Panc1 (cell line): Measurements from ENCODE around the gene ADSS2. TPM values are rescaled to one million over a fixed set of nuclear protein-coding genes. Genes with fewer than 3 reads are reported as not detected.

Source experiments
- ATAC-seq: fragments of 200-7000 bp; cut with Tn5 transposase; 2 replicates; pipeline ENCODE4 v1.9.1; 2020; ENCODE audit warnings: mild to moderate bottlenecking, moderate library complexity
- BruUV-seq: library from RNA; stranded (reverse); fragments of 400-500 nt; replicated peaks from 2 replicates; lab custom pipeline; 2021; lab: Mats Ljungman, UMichigan
- CTCF ChIA-PET: fragments of 300-600 bp; sonication (Branson Sonifier 250); formaldehyde crosslinking; loops from one replicate; lab custom pipeline; 2022; ENCODE audit warnings: antibody characterized with exemption; lab: Charles Lee
- POLR2A ChIA-PET: fragments of 300-600 bp; sonication (Branson Sonifier 250); formaldehyde crosslinking; loops from one replicate; lab custom pipeline; 2022; ENCODE audit warnings: antibody characterized with exemption; lab: Charles Lee
- DNase-seq: peaks from one replicate; pipeline ENCODE4 v3.0.0-alpha.2; 2010; ENCODE audit warnings: low read depth, low spot score
- H3K27ac ChIP-seq: 2 replicates; pipeline ENCODE4 v1.5.1; 2011; ENCODE audit warnings: mild to moderate bottlenecking, low read length, inconsistent platforms
- H3K27me3 ChIP-seq: fragments of 200-500 bp; sonication (Bioruptor generic); 2 replicates; pipeline ENCODE4 v1.6.0; 2014; ENCODE audit warnings: low read length, inconsistent platforms; ENCODE audit not compliant: control insufficient read depth, insufficient read depth
- H3K36me3 ChIP-seq: fragments of 200-500 bp; sonication (Bioruptor generic); 2 replicates; pipeline ENCODE4 v1.5.1; 2014; ENCODE audit warnings: inconsistent platforms, mild to moderate bottlenecking, low read length, moderate library complexity; ENCODE audit not compliant: control insufficient read depth, insufficient read depth
- H3K4me1 ChIP-seq: 2 replicates; pipeline ENCODE4 v1.5.1; 2011; ENCODE audit warnings: inconsistent platforms, mild to moderate bottlenecking, low read length, moderate library complexity; ENCODE audit not compliant: control insufficient read depth, insufficient read depth
- H3K4me3 ChIP-seq, 2 experiments: 2 replicates each; pipeline ENCODE4 v1.5.1; 2011 to 2012; ENCODE audit warnings: low read depth in 2 of 2, low read length in 2 of 2, mild to moderate bottlenecking in 2 of 2, inconsistent platforms in 1 of 2, moderate library complexity in 1 of 2
- H3K9me3 ChIP-seq: fragments of 200-500 bp; sonication (Bioruptor generic); 2 replicates; pipeline ENCODE4 v1.5.1; 2014; ENCODE audit warnings: low read depth, mild to moderate bottlenecking, inconsistent platforms, low read length, moderate library complexity; ENCODE audit not compliant: control insufficient read depth, insufficient read depth
- CTCF ChIP-seq: fragments of 450-650 bp; IDR thresholded peaks from 2 replicates; pipeline ENCODE4 v1.5.1; 2017; ENCODE audit warnings: mild to moderate bottlenecking
- POLR2AphosphoS5 ChIP-seq: IDR thresholded peaks from 2 replicates; pipeline ENCODE4 v1.6.1; 2012; ENCODE audit warnings: mild to moderate bottlenecking, low read depth, low read length, moderate library complexity
- REST ChIP-seq, 2 experiments: IDR thresholded peaks; 2 replicates each; pipeline ENCODE4 v1.6.1; 2011 to 2012; ENCODE audit warnings: low read depth in 2 of 2, control low read depth in 1 of 2, low read length in 1 of 2, mild to moderate bottlenecking in 1 of 2, moderate library complexity in 1 of 2; ENCODE audit not compliant: insufficient read depth in 1 of 2
- SIN3A ChIP-seq: IDR thresholded peaks from 2 replicates; pipeline ENCODE4 v1.6.1; 2012; ENCODE audit warnings: low read depth, mild to moderate bottlenecking, low read length, moderate library complexity, borderline replicate concordance; ENCODE audit not compliant: insufficient read depth
- TCF7L2 ChIP-seq: IDR thresholded peaks from 2 replicates; pipeline ENCODE4 v1.6.1; 2011; ENCODE audit warnings: mild to moderate bottlenecking, low read depth, low read length, inconsistent platforms
- in situ Hi-C: cut with HindIII; loops from 2 replicates; pipeline ENCODE4 v1.10.0; 2016; ENCODE audit warnings: low sequenced_read_pairs, low pct_unique_long_range_greater_than_20kb
- intact Hi-C: fragments of 100-400 bp; cut with micrococcal nuclease; formaldehyde crosslinking; loops from one replicate; pipeline ENCODE4 v1.10.0; 2022; ENCODE audit not compliant: unreplicated experiment
- total RNA-seq: library from RNA; stranded (reverse); gene quantifications from one replicate; pipeline ENCODE4 v1.2.1, GENCODE V29; 2021; ENCODE audit not compliant: unreplicated experiment

Gene ADSS2
- total RNA-seq, 1 experiment from 2014 or later: 42.2 TPM

- Histone ChIP-seq H3K27ac (no peak overlapping the region), H3K9me3 (no peaks in the 10 kb centered on the region), H3K27me3 (no peaks in the 10 kb centered on the region), H3K4me1 (no peaks in the 10 kb centered on the region), H3K36me3 (no peaks in the 10 kb centered on the region), H3K4me3 (no peak overlapping the region)
- ChIA-PET CTCF (no interaction called here), POLR2A (no interaction called here)
- BruUV-seq: no TSS peak
- DNase-seq: no peak
- intact Hi-C loops: no loop called here
- TF ChIP-seq REST (IDR thresholded peaks at IDR 0.05; ENCODE audit: insufficient read depth in 1 of 2, low read depth in 2 of 2, low read length in 1 of 2): no peak
- no peak for TF ChIP-seq TCF7L2
- TF ChIP-seq CTCF: no peak
- TF ChIP-seq SIN3A: no peak
- no peak for TF ChIP-seq POLR2AphosphoS5
- peak; percentile 54; the same call in 1 of the 2 replicates for ATAC-seq
- in situ Hi-C loops: no loop called here
Measured at GRCh38 chr1:244394826-244395765, 56.6 kb downstream of the ADSS2 start.

GRCh38 chr1:244394346-244394745 lies 57.4 kb downstream of the ADSS2 start:
- no peak for TF ChIP-seq POLR2AphosphoS5
- no peak for TF ChIP-seq CTCF
- no peak for TF ChIP-seq SIN3A
- TF ChIP-seq TCF7L2: no peak
- no peak for TF ChIP-seq REST (IDR thresholded peaks at IDR 0.05; ENCODE audit: insufficient read depth in 1 of 2, low read depth in 2 of 2, low read length in 1 of 2)
- intact Hi-C loops: no loop called here
- CTCF ChIA-PET: no interaction called here

More at GRCh38 chr1:244394346-244394745, 57.4 kb downstream of the ADSS2 start:
- ATAC-seq (no peak), DNase-seq (no peak)
- no TSS peak for BruUV-seq
- Histone ChIP-seq H3K27ac (no peak overlapping the region), H3K36me3 (no peaks in the 10 kb centered on the region), H3K4me1 (no peaks in the 10 kb centered on the region), H3K9me3 (no peaks in the 10 kb centered on the region), H3K27me3 (no peaks in the 10 kb centered on the region), H3K4me3 (no peak overlapping the region)
- POLR2A ChIA-PET: no interaction called here
- in situ Hi-C loops: no loop called here
